Mucosa of stomach (tissue), 1 donor: ENCODE data around the gene COMMD2.

Source experiments
- H3K27me3 ChIP-seq: one replicate; pipeline ENCODE4 v1.7.0; 2013; ENCODE audit warnings: mild to moderate bottlenecking, low read length; ENCODE audit not compliant: control insufficient read depth, insufficient read depth
- H3K36me3 ChIP-seq: one replicate; pipeline ENCODE4 v1.7.0; 2013; ENCODE audit warnings: low read length; ENCODE audit not compliant: control insufficient read depth, insufficient read depth
- H3K4me1 ChIP-seq: one replicate; pipeline ENCODE4 v1.7.0; 2013; ENCODE audit warnings: mild to moderate bottlenecking, low read length; ENCODE audit not compliant: control insufficient read depth, insufficient read depth
- H3K4me3 ChIP-seq: one replicate; pipeline ENCODE4 v1.7.0; 2013; ENCODE audit warnings: low read length
- H3K9ac ChIP-seq: one replicate; pipeline ENCODE4 v1.7.0; 2013; ENCODE audit warnings: mild to moderate bottlenecking, low read length, moderate library complexity
- H3K9me3 ChIP-seq: one replicate; pipeline ENCODE4 v1.7.0; 2013; ENCODE audit warnings: mild to moderate bottlenecking, low read length, moderate library complexity; ENCODE audit not compliant: control insufficient read depth
- donor health status: Pancreatic carcinoma.

Gene COMMD2

GRCh38 chr3:149752051-149752787 lies at the start of gene COMMD2:
Gene COMMD2 (minus strand): TSS chr3:149752489. CDS start chr3:149752444, 45 bp downstream.
- H3K27me3 ChIP-seq: no peaks in the 10 kb centered on the region

GRCh38 chr3:149801639-149802038 lies 49.4 kb upstream of the COMMD2 start:
- Histone ChIP-seq H3K9me3 (no peaks in the 10 kb centered on the region), H3K4me3 (no peak overlapping the region), H3K4me1 (no peaks in the 10 kb centered on the region), H3K27me3 (no peaks in the 10 kb centered on the region), H3K36me3 (no peaks in the 10 kb centered on the region), H3K9ac (no peak overlapping the region)

More at GRCh38 chr3:149752051-149752787, at the start of gene COMMD2:
- Histone ChIP-seq H3K9ac (peak within 1 kb of the TSS; percentile 91), H3K4me3 (peak within 1 kb of the TSS; percentile 23), H3K9me3 (no peaks in the 10 kb centered on the region), H3K36me3 (no peaks in the 10 kb centered on the region), H3K4me1 (peaks cover 6% of the 10 kb centered on the region)

- Histone ChIP-seq H3K4me3 (no peak overlapping the region), H3K9me3 (no peaks in the 10 kb centered on the region), H3K27me3 (no peaks in the 10 kb centered on the region), H3K36me3 (no peaks in the 10 kb centered on the region), H3K4me1 (no peaks in the 10 kb centered on the region), H3K9ac (no peak overlapping the region)
Measured at GRCh38 chr3:149801195-149801594, 48.9 kb upstream of the COMMD2 start.

GRCh38 chr3:149800693-149801092 lies 48.4 kb upstream of the COMMD2 start:
- no peaks in the 10 kb centered on the region for H3K9me3 ChIP-seq

GRCh38 chr3:149796026-149796425 lies 43.7 kb upstream of the COMMD2 start:
- Histone ChIP-seq H3K4me1 (no peaks in the 10 kb centered on the region), H3K36me3 (no peaks in the 10 kb centered on the region), H3K9ac (no peak overlapping the region), H3K27me3 (no peaks in the 10 kb centered on the region), H3K4me3 (no peak overlapping the region), H3K9me3 (no peaks in the 10 kb centered on the region)

More at GRCh38 chr3:149800693-149801092, 48.4 kb upstream of the COMMD2 start:
- no peaks in the 10 kb centered on the region for H3K4me1 ChIP-seq
- no peaks in the 10 kb centered on the region for H3K36me3 ChIP-seq
- H3K4me3 ChIP-seq: no peak overlapping the region
- no peak overlapping the region for H3K9ac ChIP-seq
- H3K27me3 ChIP-seq: no peaks in the 10 kb centered on the region

- H3K4me1 ChIP-seq: no peaks in the 10 kb centered on the region
- H3K9me3 ChIP-seq: no peaks in the 10 kb centered on the region
- no peak within 1 kb of the TSS for H3K4me3 ChIP-seq
- no peak within 1 kb of the TSS for H3K9ac ChIP-seq
- H3K36me3 ChIP-seq: no peaks in the 10 kb centered on the region
- H3K27me3 ChIP-seq: no peaks in the 10 kb centered on the region
Measured at GRCh38 chr3:149792452-149793270, 40.4 kb upstream of the COMMD2 start, which contains the start of gene ANKUB1. Gene ANKUB1 (minus strand): TSS chr3:149792554. CDS start chr3:149792366, 188 bp downstream.

- Histone ChIP-seq H3K4me1 (no peaks in the 10 kb centered on the region), H3K9me3 (no peaks in the 10 kb centered on the region), H3K27me3 (no peaks in the 10 kb centered on the region), H3K36me3 (no peaks in the 10 kb centered on the region), H3K4me3 (no peak overlapping the region), H3K9ac (no peak overlapping the region)
Measured at GRCh38 chr3:149790698-149791097, 38.4 kb upstream of the COMMD2 start.

GRCh38 chr3:149790268-149790667 lies 38.0 kb upstream of the COMMD2 start:
- H3K4me1 ChIP-seq: no peaks in the 10 kb centered on the region
- H3K9me3 ChIP-seq: no peaks in the 10 kb centered on the region
- H3K36me3 ChIP-seq: no peaks in the 10 kb centered on the region
- H3K27me3 ChIP-seq: no peaks in the 10 kb centered on the region
- no peak overlapping the region for H3K9ac ChIP-seq
- no peak overlapping the region for H3K4me3 ChIP-seq

GRCh38 chr3:149784064-149784704 lies 31.9 kb upstream of the COMMD2 start:
- Histone ChIP-seq H3K27me3 (no peaks in the 10 kb centered on the region), H3K9ac (no peak overlapping the region), H3K9me3 (no peaks in the 10 kb centered on the region), H3K36me3 (no peaks in the 10 kb centered on the region), H3K4me3 (no peak overlapping the region), H3K4me1 (no peaks in the 10 kb centered on the region)

- H3K4me3 ChIP-seq: no peak overlapping the region
- H3K36me3 ChIP-seq: no peaks in the 10 kb centered on the region
- no peaks in the 10 kb centered on the region for H3K9me3 ChIP-seq
- no peaks in the 10 kb centered on the region for H3K27me3 ChIP-seq
- H3K4me1 ChIP-seq: no peaks in the 10 kb centered on the region
- no peak overlapping the region for H3K9ac ChIP-seq
Measured at GRCh38 chr3:149783576-149783975, 31.3 kb upstream of the COMMD2 start.

GRCh38 chr3:149781741-149782140 lies 29.5 kb upstream of the COMMD2 start:
- Histone ChIP-seq H3K9me3 (no peaks in the 10 kb centered on the region), H3K27me3 (no peaks in the 10 kb centered on the region), H3K9ac (no peak overlapping the region), H3K4me1 (peaks cover 7% of the 10 kb centered on the region), H3K4me3 (no peak overlapping the region), H3K36me3 (no peaks in the 10 kb centered on the region)

- peaks cover 7% of the 10 kb centered on the region for H3K4me1 ChIP-seq
- no peaks in the 10 kb centered on the region for H3K36me3 ChIP-seq
- no peak overlapping the region for H3K9ac ChIP-seq
- no peaks in the 10 kb centered on the region for H3K27me3 ChIP-seq
- no peak overlapping the region for H3K4me3 ChIP-seq
- H3K9me3 ChIP-seq: no peaks in the 10 kb centered on the region
Measured at GRCh38 chr3:149781211-149781610, 28.9 kb upstream of the COMMD2 start.
